H1 (cell line): ENCODE results near the gene CHMP4B. TPM values are rescaled to one million over a fixed set of nuclear protein-coding genes. Genes with fewer than 3 reads are reported as not detected.

ENCODE experiments used
- CTCF ChIA-PET: fragments of 300-600 bp; sonication (Branson Sonifier 250); formaldehyde crosslinking; loops from one replicate; lab custom pipeline; 2021; ENCODE audit not compliant: partially characterized antibody; lab: Charles Lee
- POLR2A ChIA-PET: fragments of 300-600 bp; sonication (Branson Sonifier 250); formaldehyde crosslinking; loops from one replicate; lab custom pipeline; 2021; ENCODE audit warnings: inconsistent platforms; ENCODE audit not compliant: partially characterized antibody; lab: Charles Lee
- DNase-seq, 2 experiments: peaks; one replicate each; pipeline versions ENCODE4 v3.0.0 to v3.0.0-alpha.2; 2010 to 2022; ENCODE audit warnings: low spot score in 2 of 2, low read depth in 1 of 2, mixed read lengths in 1 of 2
- FAIRE-seq: peaks from 2 replicates; lab custom pipeline; 2011; peaks lifted over from hg19 to GRCh38; lab: Jason Lieb, UNC
- H2AFZ ChIP-seq: 2 replicates; pipeline ENCODE4 v1.8.1; 2012; ENCODE audit warnings: low read length, inconsistent platforms
- H2AK5ac ChIP-seq: 2 replicates; pipeline ENCODE4 v1.6.1; 2013; ENCODE audit warnings: low read depth, low read length
- H2BK120ac ChIP-seq: replicated peaks from 2 replicates; pipeline ENCODE3; 2013; ENCODE audit warnings: low read depth, low read length, inconsistent platforms
- H2BK12ac ChIP-seq: 2 replicates; pipeline ENCODE4 v1.6.1; 2013; ENCODE audit warnings: low read depth, low read length
- H2BK15ac ChIP-seq: 2 replicates; pipeline ENCODE4 v1.6.1; 2013; ENCODE audit warnings: low read length
- H2BK20ac ChIP-seq: 2 replicates; pipeline ENCODE4 v1.6.1; 2013; ENCODE audit warnings: low read length
- H2BK5ac ChIP-seq: 2 replicates; pipeline ENCODE4 v1.6.1; 2013; ENCODE audit warnings: low read depth, low read length
- H3K14ac ChIP-seq: 2 replicates; pipeline ENCODE4 v1.6.1; 2013; ENCODE audit warnings: inconsistent platforms; ENCODE audit not compliant: insufficient read length
- H3K18ac ChIP-seq: 2 replicates; pipeline ENCODE4 v1.6.1; 2013; ENCODE audit warnings: low read length; ENCODE audit errors: extremely low read depth
- H3K23ac ChIP-seq: 2 replicates; pipeline ENCODE4 v1.6.1; 2013; ENCODE audit warnings: inconsistent platforms; ENCODE audit not compliant: insufficient read length
- H3K23me2 ChIP-seq: 2 replicates; pipeline ENCODE4 v1.6.1; 2013; ENCODE audit warnings: low read depth, low read length
- H3K27ac ChIP-seq: 2 replicates; pipeline ENCODE4 v1.6.1; 2011; ENCODE audit warnings: low read depth, low read length, inconsistent platforms
- H3K27me3 ChIP-seq, 4 experiments: replicated peaks in 1 of 4; 1 replicate in 1 of 4; 2 replicates in 3 of 4; pipeline versions ENCODE4 v1.6.1 to v1.8.1; 2011 to 2013; ENCODE audit warnings: low read length in 3 of 4, mild to moderate bottlenecking in 3 of 4, inconsistent platforms in 2 of 4, mixed read lengths in 2 of 4, moderate library complexity in 1 of 4; ENCODE audit not compliant: control insufficient read depth in 3 of 4, insufficient read depth in 3 of 4; ENCODE audit errors: extremely low read depth in 1 of 4
- H3K36me3 ChIP-seq, 4 experiments: 2 replicates each; pipeline versions ENCODE4 v1.6.1 to v1.8.1; 2011 to 2013; ENCODE audit warnings: mild to moderate bottlenecking in 4 of 4, low read length in 3 of 4, moderate library complexity in 2 of 4, control low read depth in 1 of 4, inconsistent platforms in 1 of 4; ENCODE audit not compliant: insufficient read depth in 4 of 4, control insufficient read depth in 2 of 4
- H3K4ac ChIP-seq: replicated peaks from 2 replicates; pipeline ENCODE3; 2013; ENCODE audit warnings: low read length, low read depth, mixed read lengths, inconsistent platforms; ENCODE audit not compliant: insufficient read length
- H3K4me1 ChIP-seq, 4 experiments: replicated peaks in 1 of 4; 1 replicate in 1 of 4; 2 replicates in 3 of 4; pipeline versions ENCODE4 v1.6.1 to v1.8.1; 2011 to 2013; ENCODE audit warnings: low read length in 3 of 4, inconsistent platforms in 2 of 4, mixed read lengths in 1 of 4; ENCODE audit not compliant: insufficient read depth in 4 of 4, control insufficient read depth in 3 of 4
- H3K4me2 ChIP-seq, 2 experiments: 2 replicates each; pipeline versions ENCODE4 v1.6.1 to v1.8.1; 2011 to 2013; ENCODE audit warnings: low read depth in 2 of 2, low read length in 2 of 2, control low read depth in 1 of 2, inconsistent platforms in 1 of 2, mild to moderate bottlenecking in 1 of 2; ENCODE audit not compliant: insufficient read depth in 1 of 2
- H3K4me3 ChIP-seq, 4 experiments: fragments of 200-600, 300-600 bp in 1 of 4; sonication (generic), shearing (Covaris generic), sonication (Bioruptor Twin) in 1 of 4; 2 replicates each; pipeline versions ENCODE4 v1.5.1 to v1.8.1; 2011 to 2016; ENCODE audit warnings: low read length in 4 of 4, low read depth in 3 of 4, control low read depth in 2 of 4, inconsistent platforms in 2 of 4, mild to moderate bottlenecking in 2 of 4, mixed read lengths in 1 of 4, moderate library complexity in 1 of 4; ENCODE audit not compliant: insufficient read depth in 2 of 4; ENCODE audit errors: extremely low read depth in 1 of 4
- H3K56ac ChIP-seq: replicated peaks from 2 replicates; pipeline ENCODE3; 2013; ENCODE audit warnings: low read depth, mild to moderate bottlenecking, mixed read lengths, low read length, inconsistent platforms; ENCODE audit not compliant: insufficient read length
- H3K79me1 ChIP-seq: 2 replicates; pipeline ENCODE4 v1.6.1; 2013; ENCODE audit warnings: low read depth, low read length, control low read depth
- H3K79me2 ChIP-seq, 2 experiments: 2 replicates each; pipeline versions ENCODE4 v1.6.1 to v1.8.1; 2012 to 2013; ENCODE audit warnings: low read length in 2 of 2, mild to moderate bottlenecking in 2 of 2, inconsistent platforms in 1 of 2; ENCODE audit not compliant: insufficient read depth in 2 of 2, control insufficient read depth in 1 of 2
- H3K9ac ChIP-seq, 4 experiments: replicated peaks in 1 of 4; 1 replicate in 1 of 4; 2 replicates in 3 of 4; pipeline versions ENCODE4 v1.6.1 to v1.8.1; 2011 to 2013; ENCODE audit warnings: low read depth in 3 of 4, low read length in 3 of 4, control low read depth in 2 of 4, mild to moderate bottlenecking in 2 of 4, moderate library complexity in 2 of 4, inconsistent platforms in 1 of 4; ENCODE audit errors: extremely low read depth in 1 of 4
- H3K9me3 ChIP-seq, 2 experiments: 2 replicates each; pipeline versions ENCODE4 v1.6.1 to v1.8.1; 2012 to 2013; ENCODE audit warnings: mild to moderate bottlenecking in 2 of 2, moderate library complexity in 2 of 2, control low read depth in 1 of 2, inconsistent platforms in 1 of 2, low read depth in 1 of 2, low read length in 1 of 2, mixed read lengths in 1 of 2; ENCODE audit not compliant: insufficient read depth in 2 of 2
- H4K20me1 ChIP-seq, 2 experiments: replicated peaks in 1 of 2; 2 replicates each; pipeline versions ENCODE3 to v1.8.1; 2011 to 2013; ENCODE audit warnings: inconsistent platforms in 2 of 2, low read length in 2 of 2, mild to moderate bottlenecking in 1 of 2; ENCODE audit not compliant: insufficient read depth in 2 of 2, control insufficient read depth in 1 of 2
- H4K5ac ChIP-seq: 2 replicates; pipeline ENCODE4 v1.6.1; 2013; ENCODE audit warnings: low read length, low read depth, mixed read lengths, inconsistent platforms; ENCODE audit not compliant: insufficient read length
- H4K8ac ChIP-seq: 2 replicates; pipeline ENCODE4 v1.8.0; 2013; ENCODE audit warnings: mild to moderate bottlenecking, moderate library complexity, low read length, inconsistent platforms; ENCODE audit not compliant: insufficient read depth; ENCODE audit errors: extremely low read depth
- H4K91ac ChIP-seq: replicated peaks from 2 replicates; pipeline ENCODE3; 2013; ENCODE audit warnings: low read length, mixed read lengths, inconsistent platforms; ENCODE audit not compliant: insufficient read length
- ATF3 ChIP-seq: IDR thresholded peaks from 2 replicates; pipeline ENCODE4 v1.6.1; 2011; ENCODE audit warnings: low read depth, mild to moderate bottlenecking, low read length; ENCODE audit not compliant: insufficient read depth
- CTBP2 ChIP-seq: IDR thresholded peaks from 2 replicates; pipeline ENCODE4 v1.7.0; 2011; ENCODE audit warnings: borderline replicate concordance, mild to moderate bottlenecking, moderate library complexity, mixed read lengths, low read length; ENCODE audit not compliant: insufficient read depth, insufficient read length
- PHF8 ChIP-seq: fragments of 200-600 bp; sonication (generic); conservative IDR thresholded peaks from 2 replicates; pipeline ENCODE4 v1.7.1; 2012; ENCODE audit warnings: low read depth, mild to moderate bottlenecking, inconsistent platforms, low read length, moderate library complexity
- POU5F1 ChIP-seq: IDR thresholded peaks from 2 replicates; pipeline ENCODE4 v1.6.1; 2011; ENCODE audit warnings: low read depth, mild to moderate bottlenecking, low read length, moderate library complexity
- RNF2 ChIP-seq: fragments of 200-900, 300-1000 bp; sonication (generic); IDR thresholded peaks from 2 replicates; pipeline ENCODE4 v1.7.1; 2016; ENCODE audit warnings: borderline replicate concordance, low read depth, mild to moderate bottlenecking, antibody characterized with exemption, low read length; ENCODE audit not compliant: poor library complexity, severe bottlenecking; ENCODE audit errors: missing control alignments
- SAP30 ChIP-seq: fragments of 300-600 bp; sonication (generic); IDR thresholded peaks from 2 replicates; pipeline ENCODE4 v1.7.1; 2012; ENCODE audit warnings: low read length, moderate library complexity, mild to moderate bottlenecking, inconsistent platforms; ENCODE audit not compliant: insufficient read depth, insufficient replicate concordance
- SIRT6 ChIP-seq: IDR thresholded peaks from one replicate; pipeline ENCODE4 v1.7.1; 2012; ENCODE audit warnings: low read length, inconsistent platforms
- SUZ12 ChIP-seq: fragments of 200-600 bp; sonication (generic); IDR thresholded peaks from 2 replicates; pipeline ENCODE4 v1.6.1; 2012; ENCODE audit warnings: mild to moderate bottlenecking, inconsistent platforms, low read length, moderate library complexity, mixed read lengths
- WGBS, 2 experiments: shearing (Covaris generic) in 1 of 2; methylation state at CpG; one replicate each; pipeline versions ENCODE4 v1.1.6 to v1.1.7; 2013 to 2015; ENCODE audit warnings: low lambda C conversion rate in 2 of 2, mixed read lengths in 2 of 2, inconsistent platforms in 1 of 2, low coverage in 1 of 2, missing lambda C conversion rate in 1 of 2; ENCODE audit not compliant: insufficient replicate concordance in 2 of 2, insufficient coverage in 1 of 2, insufficient read length in 1 of 2; ENCODE audit errors: extremely low coverage in 1 of 2, missing lambda C conversion rate in 1 of 2; 5-methylcytosine and 5-hydroxymethylcytosine counted together
- polyA plus RNA-seq, 7 experiments: library from polyadenylated mRNA; depleted of rRNA in 3 of 7; stranded (reverse) in 5 of 7; unstranded in 2 of 7; fragments of >200 nt in 5 of 7; fragments of 200-250 nt in 2 of 7; gene quantifications; 1 replicate in 5 of 7; 2 replicates in 1 of 7; 4 replicates in 1 of 7; pipeline versions ENCODE4 v1.2.1 to v1.2.3, GENCODE V29; 2011 to 2013; ENCODE audit warnings: missing spikeins in 2 of 7, mixed read lengths in 2 of 7
- total RNA-seq: library from RNA; stranded (reverse); fragmentation: NEBNext Ultra II Directional; extraction: Animal tissue kit (Norgen Biotek cat#: 25700); gene quantifications from 2 replicates; pipeline ENCODE4 v1.2.1, GENCODE V29; 2021

Gene CHMP4B
- total and polyA plus RNA-seq, 2 of the 8 experiments (the other 6 are each of a cell fraction or from before 2014, with no cell fraction given) = 38.6 to 66.3 TPM

GRCh38 chr20:33793011-33793931 lies 17.9 kb upstream of the CHMP4B start:
- WGBS, 2 experiments = 85% methylated on average over 19 of the region's 21 CpGs; no CpG with 5 or more reads in 1 of the 2 experiments
- H3K27me3 ChIP-seq = no peaks in the 10 kb centered on the region
- DNase-seq (no peak), FAIRE-seq (no peak)
- peaks cover 0 to 7% (median 2%) of the 10 kb centered on the region in 4 experiments; a peak in 3 of 7 replicates for H3K4me1 ChIP-seq
- no peak overlapping the region for H4K91ac ChIP-seq
- no peak overlapping the region for H2BK15ac ChIP-seq
- H3K9ac ChIP-seq = no peak overlapping the region
- no peak overlapping the region for H3K4ac ChIP-seq
- peaks cover 0 to 2% (median 0%) of the 10 kb centered on the region in 4 experiments; a peak in 1 of 8 replicates for H3K36me3 ChIP-seq
- H3K4me2 ChIP-seq = no peak overlapping the region
- H2AK5ac ChIP-seq = no peak overlapping the region
- H3K9me3 ChIP-seq = no peaks in the 10 kb centered on the region
- no peak overlapping the region for H3K14ac ChIP-seq
- ChIA-PET POLR2A (interaction anchor here (1.2 to 1.7 kb wide), 3 partner anchors 11 to 109 kb away, joined by 3 to 4 read pairs (median 3); no protein-coding TSS in a partner anchor), CTCF (interaction anchor here (0.6 to 5.0 kb wide), 35 partner anchors 9 to 1682 kb away, joined by 3 to 51 read pairs (median 4); partner anchors contain the start of gene CHMP4B)
- H3K18ac ChIP-seq = peak overlapping the region; percentile 48; the same call in 1 of the 2 replicates
- no peak overlapping the region for H3K4me3 ChIP-seq
- no peak overlapping the region for H4K5ac ChIP-seq
- no peak overlapping the region for H3K56ac ChIP-seq
- H4K20me1 ChIP-seq = no peaks in the 10 kb centered on the region
- TF ChIP-seq RNF2 (no peak), SIRT6 (no peak), ATF3 (no peak), SAP30 (no peak), CTBP2 (no peak), PHF8 (no peak), SUZ12 (no peak), POU5F1 (no peak)
- no peaks in the 10 kb centered on the region for H3K79me2 ChIP-seq
- no peaks in the 10 kb centered on the region for H3K23me2 ChIP-seq
- no peak overlapping the region for H3K23ac ChIP-seq
- H2BK20ac ChIP-seq = no peak overlapping the region
- H4K8ac ChIP-seq = no peak overlapping the region
- H2BK5ac ChIP-seq = no peak overlapping the region
- no peak overlapping the region for H2BK12ac ChIP-seq
- H2BK120ac ChIP-seq = no peak overlapping the region
- H3K27ac ChIP-seq = no peak overlapping the region
- no peaks in the 10 kb centered on the region for H3K79me1 ChIP-seq
- H2AFZ ChIP-seq = no peak overlapping the region
